ENCODE data around the gene VTI1A. TPM values are rescaled to one million over a fixed set of nuclear protein-coding genes. Genes with fewer than 3 reads are reported as not detected.
"Not testable (repeated sequence)": the region's sequence is repeated elsewhere in the genome, so short reads cannot be mapped to it uniquely, and the experiment has no call there.

The VTI1A gene
- total and polyA plus RNA-seq, 2 of the 13 experiments (the other 11 are each of a cell fraction or from before 2014, with no cell fraction given): 11.7 to 32.7 TPM

GRCh38 chr10:112499985-112500384 lies 53.0 kb downstream of the VTI1A start:
- H4K20me1 ChIP-seq (ENCODE audit: insufficient read depth, low read length); H2AFZ ChIP-seq (ENCODE audit: low read length); H3K9ac ChIP-seq (ENCODE audit: insufficient read depth, low read depth, low read length); in situ Hi-C loops (cut with HindIII; ENCODE audit: extremely low pct_ligation_motif_present, low pct_unique_long_range_greater_than_20kb); DNase-seq (ENCODE audit: low spot score); BruUV-seq (replicated peaks); ATAC-seq; H3K4me2 ChIP-seq (ENCODE audit: low read depth, low read length); CTCF ChIA-PET (ENCODE audit: low intra/inter-chr PET ratio, low total read pairs); H3K4me3 ChIP-seq (replicated peaks in 1 of 3; ENCODE audit: insufficient read depth in 1 of 3, low read depth in 2 of 3, low read length in 3 of 3); H3K27ac ChIP-seq (ENCODE audit: extremely low read length, insufficient read depth, low read length); H3K36me3 ChIP-seq (replicated peaks in 1 of 2; ENCODE audit: control insufficient read depth in 1 of 2, insufficient read depth in 2 of 2, low read length in 2 of 2); H3K27me3 ChIP-seq (ENCODE audit: control insufficient read depth in 1 of 2, insufficient read depth in 2 of 2, low read length in 2 of 2); intact Hi-C loops (cut with micrococcal nuclease; ENCODE audit: unreplicated experiment); H3K79me2 ChIP-seq (ENCODE audit: insufficient read depth, low read length); FAIRE-seq; POLR2A ChIA-PET; H3K9me3 ChIP-seq (ENCODE audit: low read length); H3K4me1 ChIP-seq (ENCODE audit: insufficient read depth, low read length): not testable (repeated sequence)
- WGBS (ENCODE audit: low lambda C conversion rate): 94% methylated on average over 8 of the region's 8 CpGs
- peak; percentile 30; the same call in 1 of the 2 replicates for TF ChIP-seq FOSL2 (CRISPR knock-in tag; IDR thresholded peaks at IDR 0.05)

- ATAC-seq (no peak), FAIRE-seq (no peak), DNase-seq (ENCODE audit: low spot score) (no peak)
- no peak overlapping the region for H2AFZ ChIP-seq (ENCODE audit: low read length)
- no peak for TF ChIP-seq ZNF777 (CRISPR knock-in tag; IDR thresholded peaks at IDR 0.05)
- H3K4me2 ChIP-seq (ENCODE audit: low read depth, low read length): no peak overlapping the region
- H3K4me1 ChIP-seq (ENCODE audit: insufficient read depth, low read length): peaks cover under 1% of the 10 kb centered on the region; the same call in 1 of the 2 replicates
- H3K27ac ChIP-seq (ENCODE audit: extremely low read length, insufficient read depth, low read length): no peak overlapping the region
- H3K9ac ChIP-seq (ENCODE audit: insufficient read depth, low read depth, low read length): no peak overlapping the region
- WGBS (ENCODE audit: low lambda C conversion rate): 93% methylated on average over 2 of the region's 2 CpGs
- no peaks in the 10 kb centered on the region for H3K79me2 ChIP-seq (ENCODE audit: insufficient read depth, low read length)
- no peaks in the 10 kb centered on the region for H3K27me3 ChIP-seq (ENCODE audit: control insufficient read depth in 1 of 2, insufficient read depth in 2 of 2, low read length in 2 of 2)
- intact Hi-C loops (cut with micrococcal nuclease; ENCODE audit: unreplicated experiment): no loop called here
- no peaks in the 10 kb centered on the region for H3K9me3 ChIP-seq (ENCODE audit: low read length)
- no peaks in the 10 kb centered on the region; a peak in 1 of 5 replicates for H3K36me3 ChIP-seq (replicated peaks in 1 of 2; ENCODE audit: control insufficient read depth in 1 of 2, insufficient read depth in 2 of 2, low read length in 2 of 2)
- CTCF ChIA-PET (ENCODE audit: low intra/inter-chr PET ratio, low total read pairs): no interaction called here
- in situ Hi-C loops (cut with HindIII; ENCODE audit: extremely low pct_ligation_motif_present, low pct_unique_long_range_greater_than_20kb): no loop called here
- no peak overlapping the region for H3K4me3 ChIP-seq (replicated peaks in 1 of 3; ENCODE audit: insufficient read depth in 1 of 3, low read depth in 2 of 3, low read length in 3 of 3)
- H4K20me1 ChIP-seq (ENCODE audit: insufficient read depth, low read length): no peaks in the 10 kb centered on the region
- BruUV-seq (replicated peaks): no TSS peak
- POLR2A ChIA-PET: no interaction called here
Measured at GRCh38 chr10:112502536-112502935, 55.5 kb downstream of the VTI1A start.

- Histone ChIP-seq H3K27me3 (ENCODE audit: control insufficient read depth in 1 of 2, insufficient read depth in 2 of 2, low read length in 2 of 2) (no peaks in the 10 kb centered on the region), H3K9me3 (ENCODE audit: low read length) (no peaks in the 10 kb centered on the region), H3K9ac (ENCODE audit: insufficient read depth, low read depth, low read length) (no peak overlapping the region), H3K36me3 (replicated peaks in 1 of 2; ENCODE audit: control insufficient read depth in 1 of 2, insufficient read depth in 2 of 2, low read length in 2 of 2) (no peaks in the 10 kb centered on the region; a peak in 1 of 5 replicates), H4K20me1 (ENCODE audit: insufficient read depth, low read length) (no peaks in the 10 kb centered on the region), H3K27ac (ENCODE audit: extremely low read length, insufficient read depth, low read length) (no peak overlapping the region), H3K4me2 (ENCODE audit: low read depth, low read length) (no peak overlapping the region), H2AFZ (ENCODE audit: low read length) (no peak overlapping the region), H3K79me2 (ENCODE audit: insufficient read depth, low read length) (no peaks in the 10 kb centered on the region), H3K4me1 (ENCODE audit: insufficient read depth, low read length) (peaks cover 8% of the 10 kb centered on the region; the same call in 1 of the 2 replicates), H3K4me3 (replicated peaks in 1 of 3; ENCODE audit: insufficient read depth in 1 of 3, low read depth in 2 of 3, low read length in 3 of 3) (no peak overlapping the region)
- no TSS peak for BruUV-seq (replicated peaks)
- intact Hi-C loops (cut with micrococcal nuclease; ENCODE audit: unreplicated experiment) (no loop called here), in situ Hi-C loops (cut with HindIII; ENCODE audit: extremely low pct_ligation_motif_present, low pct_unique_long_range_greater_than_20kb) (no loop called here)
- ATAC-seq (no peak), FAIRE-seq (no peak), DNase-seq (ENCODE audit: low spot score) (no peak)
- 100% methylated on average over 2 of the region's 2 CpGs for WGBS (ENCODE audit: low lambda C conversion rate)
- CTCF ChIA-PET (ENCODE audit: low intra/inter-chr PET ratio, low total read pairs): no interaction called here
- POLR2A ChIA-PET: no interaction called here
- TF ChIP-seq ZNF180 (CRISPR knock-in tag; IDR thresholded peaks at IDR 0.05; ENCODE audit: borderline replicate concordance, low read depth) (no peak), ATF7 (IDR thresholded peaks at IDR 0.05) (peak; percentile 86), ATF7 (CRISPR knock-in tag; IDR thresholded peaks at IDR 0.05) (no peak)
Measured at GRCh38 chr10:112503643-112504042, 56.6 kb downstream of the VTI1A start.

All from HepG2 (cell line).